Measurements from ENCODE around the gene DUSP1.

- TF ChIP-seq EZH2phosphoT487 (conservative IDR thresholded peaks at IDR 0.05; ENCODE audit: low read length) (no peak), CTCF (IDR thresholded peaks at IDR 0.05; ENCODE audit: insufficient read depth, low read length, poor library complexity, severe bottlenecking) (no peak)
Observed at GRCh38 chr5:172722327-172722815, 48.6 kb downstream of the DUSP1 start.

Data from SU-DHL-6 (cell line).